HEK293T (cell line): ENCODE data around the gene CHODL.

Source experiments
- ELF4 ChIP-seq: fragments of 450-650 bp; IDR thresholded peaks from 2 replicates; pipeline ENCODE4 v1.6.1; 2017; ENCODE audit warnings: antibody characterized with exemption
- FOXA1 ChIP-seq: fragments of 450-650 bp; IDR thresholded peaks from 2 replicates; pipeline ENCODE4 v1.6.1; 2016; ENCODE audit warnings: mild to moderate bottlenecking
- FOXK2 ChIP-seq: fragments of 450-650 bp; IDR thresholded peaks from 2 replicates; pipeline ENCODE4 v1.6.1; 2016; ENCODE audit warnings: mild to moderate bottlenecking
- FOXM1 ChIP-seq: fragments of 450-650 bp; IDR thresholded peaks from 2 replicates; pipeline ENCODE4 v1.6.1; 2017; ENCODE audit warnings: mild to moderate bottlenecking, borderline replicate concordance
- HDGF ChIP-seq: fragments of 450-650 bp; IDR thresholded peaks from 2 replicates; pipeline ENCODE4 v1.6.1; 2017; ENCODE audit warnings: antibody characterized with exemption, borderline replicate concordance
- SP1 ChIP-seq: fragments of 450-650 bp; IDR thresholded peaks from 2 replicates; pipeline ENCODE4 v1.6.1; 2017
- ZNF384 ChIP-seq: fragments of 450-650 bp; IDR thresholded peaks from 2 replicates; pipeline ENCODE4 v1.6.1; 2016

DNA sequence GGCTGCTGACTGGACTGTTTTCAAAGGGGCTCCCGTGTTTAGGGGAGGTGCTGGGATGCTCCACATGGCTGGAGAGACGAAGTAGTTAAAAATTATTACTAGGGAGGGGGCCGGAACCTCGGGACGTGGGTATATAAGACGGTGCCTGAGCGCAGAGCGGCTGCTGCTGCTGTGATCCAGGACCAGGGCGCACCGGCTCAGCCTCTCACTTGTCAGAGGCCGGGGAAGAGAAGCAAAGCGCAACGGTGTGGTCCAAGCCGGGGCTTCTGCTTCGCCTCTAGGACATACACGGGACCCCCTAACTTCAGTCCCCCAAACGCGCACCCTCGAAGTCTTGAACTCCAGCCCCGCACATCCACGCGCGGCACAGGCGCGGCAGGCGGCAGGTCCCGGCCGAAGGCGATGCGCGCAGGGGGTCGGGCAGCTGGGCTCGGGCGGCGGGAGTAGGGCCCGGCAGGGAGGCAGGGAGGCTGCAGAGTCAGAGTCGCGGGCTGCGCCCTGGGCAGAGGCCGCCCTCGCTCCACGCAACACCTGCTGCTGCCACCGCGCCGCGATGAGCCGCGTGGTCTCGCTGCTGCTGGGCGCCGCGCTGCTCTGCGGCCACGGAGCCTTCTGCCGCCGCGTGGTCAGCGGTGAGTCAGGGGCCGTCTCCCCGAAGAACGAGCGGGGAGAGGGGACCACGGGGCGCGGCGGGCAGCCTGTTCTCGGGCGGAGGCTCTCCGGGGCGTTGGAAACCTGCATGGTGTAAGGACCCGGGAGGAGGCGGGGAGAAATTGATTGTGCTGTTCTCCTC, at the start of gene CHODL:
- TF ChIP-seq FOXK2 (no peak), HDGF (no peak), ELF4 (no peak), FOXM1 (no peak), FOXA1 (no peak), ZNF384 (no peak), SP1 (no peak)
